ENCODE results near the gene CPNE1.

GRCh38 chr20:35650632-35651031 lies 14.1 kb downstream of the CPNE1 start:
- TF ChIP-seq EZH2 (IDR thresholded peaks at IDR 0.05) (no peak), POLR2AphosphoS5 (IDR thresholded peaks at IDR 0.05; ENCODE audit: borderline replicate concordance, low read depth, low read length) (no peak), FOXP2 (optimal IDR thresholded peaks at IDR 0.05; ENCODE audit: control extremely low read depth, extremely low read length, insufficient read depth) (no peak)

All from SK-N-MC (cell line).